ENCODE measurements around the gene SYDE2. TPM values are rescaled to one million over a fixed set of nuclear protein-coding genes. Genes with fewer than 3 reads are reported as not detected.
"Not testable (repeated sequence)": the region's sequence is repeated elsewhere in the genome, so short reads cannot be mapped to it uniquely, and the experiment has no call there.

Gene SYDE2
- total RNA-seq, 1 experiment from 2014 or later: 19.9 TPM

- no peaks in the 10 kb centered on the region for H3K9me3 Mint-ChIP-seq (ENCODE audit: unreplicated experiment)
- intact Hi-C loops (cut with micrococcal nuclease; ENCODE audit: unreplicated experiment): loop anchor here (5.0 kb wide), 2 partner anchors 43 to 52 kb away; partner anchors contain the start of gene SYDE2
- H3K4me1 Mint-ChIP-seq (ENCODE audit: low read depth, unreplicated experiment): peaks cover 24% of the 10 kb centered on the region
Measured at GRCh38 chr1:85149805-85150204, 51.0 kb downstream of the SYDE2 start.

GRCh38 chr1:85148524-85149250 lies 52.1 kb downstream of the SYDE2 start:
- BruUV-seq (replicated peaks): no TSS peak
- Mint-ChIP-seq H3K9me3 (ENCODE audit: unreplicated experiment) (no peaks in the 10 kb centered on the region), H3K36me3 (ENCODE audit: insufficient read depth, unreplicated experiment) (peaks cover 23% of the 10 kb centered on the region), H3K4me1 (ENCODE audit: low read depth, unreplicated experiment) (peaks cover 31% of the 10 kb centered on the region), H3K27ac (ENCODE audit: unreplicated experiment) (no peak overlapping the region), H3K4me3 (ENCODE audit: unreplicated experiment) (no peak overlapping the region), H3K27me3 (ENCODE audit: insufficient read depth, unreplicated experiment) (no peaks in the 10 kb centered on the region)
- ChIA-PET POLR2A (no interaction called here), CTCF (no interaction called here)
- no peaks in the 10 kb centered on the region for H3K27me3 ChIP-seq (replicated peaks; ENCODE audit: control insufficient read depth, insufficient read depth, low read length)
- H3K36me3 ChIP-seq (ENCODE audit: control insufficient read depth, insufficient read depth, low read length): no peaks in the 10 kb centered on the region
- TF ChIP-seq CTCF (IDR thresholded peaks at IDR 0.05; ENCODE audit: insufficient read depth in 1 of 2, low read depth in 1 of 2, low read length in 1 of 2, severe bottlenecking in 1 of 2, unreplicated experiment in 1 of 2): no peak
- no peak overlapping the region for H3K4me3 ChIP-seq (ENCODE audit: low read depth, low read length)
- H3K9me3 ChIP-seq: no peaks in the 10 kb centered on the region
- intact Hi-C loops (cut with micrococcal nuclease; ENCODE audit: unreplicated experiment): loop anchor here (5.0 kb wide), 2 partner anchors 41 to 54 kb away; partner anchors contain the start of gene SYDE2
- peaks cover 25% of the 10 kb centered on the region for H3K4me1 ChIP-seq
- DNase-seq: no peak

More at GRCh38 chr1:85149805-85150204, 51.0 kb downstream of the SYDE2 start:
- Histone ChIP-seq H3K9me3 (no peaks in the 10 kb centered on the region), H3K36me3 (ENCODE audit: control insufficient read depth, insufficient read depth, low read length) (no peaks in the 10 kb centered on the region), H3K4me3 (ENCODE audit: low read depth, low read length) (no peak overlapping the region), H3K4me1 (peaks cover 20% of the 10 kb centered on the region), H3K27me3 (replicated peaks; ENCODE audit: control insufficient read depth, insufficient read depth, low read length) (no peaks in the 10 kb centered on the region)
- Mint-ChIP-seq H3K4me3 (ENCODE audit: unreplicated experiment) (no peak overlapping the region), H3K36me3 (ENCODE audit: insufficient read depth, unreplicated experiment) (peaks cover 21% of the 10 kb centered on the region), H3K27me3 (ENCODE audit: insufficient read depth, unreplicated experiment) (no peaks in the 10 kb centered on the region), H3K27ac (ENCODE audit: unreplicated experiment) (no peak overlapping the region)
- CTCF ChIA-PET: no interaction called here
- DNase-seq: no peak
- no TSS peak for BruUV-seq (replicated peaks)
- no peak for TF ChIP-seq CTCF (IDR thresholded peaks at IDR 0.05; ENCODE audit: insufficient read depth in 1 of 2, low read depth in 1 of 2, low read length in 1 of 2, severe bottlenecking in 1 of 2, unreplicated experiment in 1 of 2)
- POLR2A ChIA-PET: no interaction called here

DNA sequence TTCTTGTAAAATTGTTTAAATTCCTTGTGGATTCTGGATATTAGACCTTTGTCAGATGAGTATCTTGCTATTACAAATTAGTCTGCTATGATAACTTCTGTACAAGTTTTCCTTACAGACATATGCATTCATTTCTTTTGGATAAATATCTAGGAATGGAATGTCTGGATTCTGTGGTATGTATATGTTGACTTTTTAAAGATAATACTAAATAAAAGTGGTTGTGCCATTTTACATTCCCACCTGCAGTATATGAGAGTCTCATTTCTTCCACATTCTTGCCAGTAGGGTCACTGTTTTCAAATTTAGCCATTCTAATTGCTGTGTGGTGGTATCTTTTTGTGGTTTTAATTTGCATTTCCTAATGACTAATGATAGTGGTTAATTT lies 53.9 kb downstream of the SYDE2 start:
- Mint-ChIP-seq H3K4me3 (ENCODE audit: unreplicated experiment) (no peak overlapping the region), H3K27ac (ENCODE audit: unreplicated experiment) (peak overlapping the region; percentile 82), H3K9me3 (ENCODE audit: unreplicated experiment) (no peaks in the 10 kb centered on the region), H3K27me3 (ENCODE audit: insufficient read depth, unreplicated experiment) (no peaks in the 10 kb centered on the region), H3K4me1 (ENCODE audit: low read depth, unreplicated experiment) (peaks cover 31% of the 10 kb centered on the region), H3K36me3 (ENCODE audit: insufficient read depth, unreplicated experiment) (peaks cover 23% of the 10 kb centered on the region)
- POLR2A ChIA-PET: no interaction called here
- H3K36me3 ChIP-seq (ENCODE audit: control insufficient read depth, insufficient read depth, low read length): no peaks in the 10 kb centered on the region
- intact Hi-C loops (cut with micrococcal nuclease; ENCODE audit: unreplicated experiment): loop anchor here (2.0 to 5.0 kb wide), 3 partner anchors 40 to 78 kb away; partner anchors contain the start of gene SYDE2
- H3K9me3 ChIP-seq: no peaks in the 10 kb centered on the region
- peaks cover 25% of the 10 kb centered on the region for H3K4me1 ChIP-seq
- no peak overlapping the region for H3K4me3 ChIP-seq (ENCODE audit: low read depth, low read length)
- TF ChIP-seq CTCF (IDR thresholded peaks at IDR 0.05; ENCODE audit: insufficient read depth in 1 of 2, low read depth in 1 of 2, low read length in 1 of 2, severe bottlenecking in 1 of 2, unreplicated experiment in 1 of 2): peak in 1 of 2 experiments; percentile 32
- CTCF ChIA-PET: no interaction called here
- peak in 1 of 2 experiments; percentile 18 for DNase-seq
- TSS peak; percentile 91 for BruUV-seq (replicated peaks)
- no peaks in the 10 kb centered on the region for H3K27me3 ChIP-seq (replicated peaks; ENCODE audit: control insufficient read depth, insufficient read depth, low read length)

- H3K27me3 ChIP-seq (replicated peaks; ENCODE audit: control insufficient read depth, insufficient read depth, low read length); BruUV-seq (replicated peaks); POLR2A ChIA-PET; H3K9me3 Mint-ChIP-seq (ENCODE audit: unreplicated experiment); H3K36me3 ChIP-seq (ENCODE audit: control insufficient read depth, insufficient read depth, low read length); H3K4me3 Mint-ChIP-seq (ENCODE audit: unreplicated experiment); H3K4me3 ChIP-seq (ENCODE audit: low read depth, low read length); H3K27me3 Mint-ChIP-seq (ENCODE audit: insufficient read depth, unreplicated experiment); CTCF ChIA-PET; H3K9me3 ChIP-seq: not testable (repeated sequence)
- DNase-seq: peak in 1 of 2 experiments; percentile 22
- intact Hi-C loops (cut with micrococcal nuclease; ENCODE audit: unreplicated experiment): loop anchor here (2.0 to 5.0 kb wide), 3 partner anchors 39 to 78 kb away; partner anchors contain the start of gene SYDE2
- H3K4me1 ChIP-seq: peaks cover 25% of the 10 kb centered on the region
- Mint-ChIP-seq H3K36me3 (ENCODE audit: insufficient read depth, unreplicated experiment) (peaks cover 23% of the 10 kb centered on the region), H3K27ac (ENCODE audit: unreplicated experiment) (peak overlapping the region; percentile 82), H3K4me1 (ENCODE audit: low read depth, unreplicated experiment) (peaks cover 31% of the 10 kb centered on the region)
Measured at GRCh38 chr1:85146298-85146971, 54.4 kb downstream of the SYDE2 start.
